HG03066 (cell line): ENCODE measurements around the gene NLK.
"Not testable (repeated sequence)": the region's sequence is repeated elsewhere in the genome, so short reads cannot be mapped to it uniquely, and the experiment has no call there.

Experiments used
- ATAC-seq: cut with Tn5 transposase; IDR thresholded peaks from one replicate; pipeline ENCODE4 v1.9.1; 2021; ENCODE audit warnings: low read depth; ENCODE audit not compliant: unreplicated experiment

Gene NLK

DNA sequence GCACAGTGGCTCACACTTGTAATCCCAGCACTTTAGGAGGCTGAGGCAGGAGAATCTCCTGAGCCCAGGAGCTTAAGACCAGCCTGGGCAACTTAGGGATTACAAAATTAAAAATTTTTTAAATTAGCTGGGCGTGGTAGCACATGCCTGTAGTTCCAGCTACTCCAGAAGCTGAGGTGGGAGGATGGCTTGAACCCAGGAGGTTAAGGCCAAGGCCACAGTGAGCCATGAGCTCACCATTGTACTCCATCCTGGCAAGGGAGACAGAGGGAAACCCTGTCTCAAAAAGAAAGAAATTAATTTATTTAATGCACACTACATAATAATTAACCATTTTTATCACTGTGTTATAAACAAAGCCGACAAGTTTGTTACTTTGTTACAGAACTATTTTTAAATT is 145.5 kb downstream of the NLK start:
- ATAC-seq, result no peak

DNA sequence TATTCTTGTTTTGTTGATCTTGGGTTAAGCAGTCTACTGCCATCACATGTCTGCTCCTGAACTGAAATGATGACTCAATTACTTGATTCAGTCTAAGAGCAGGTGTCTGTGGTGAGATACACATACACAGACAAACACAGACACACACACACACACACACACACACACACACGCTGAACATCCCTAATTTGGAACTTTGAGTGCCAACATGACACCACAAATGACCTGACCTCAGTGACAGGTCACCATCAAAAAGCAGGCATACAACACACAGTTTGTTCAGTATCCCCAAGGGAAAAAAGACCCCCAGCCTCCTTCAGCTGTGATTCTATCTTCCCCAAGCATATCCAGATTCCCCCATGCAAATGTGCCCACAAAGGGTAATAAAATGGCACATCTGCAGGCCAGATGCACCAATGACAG is 146.4 kb downstream of the NLK start:
- ATAC-seq, result no peak

DNA sequence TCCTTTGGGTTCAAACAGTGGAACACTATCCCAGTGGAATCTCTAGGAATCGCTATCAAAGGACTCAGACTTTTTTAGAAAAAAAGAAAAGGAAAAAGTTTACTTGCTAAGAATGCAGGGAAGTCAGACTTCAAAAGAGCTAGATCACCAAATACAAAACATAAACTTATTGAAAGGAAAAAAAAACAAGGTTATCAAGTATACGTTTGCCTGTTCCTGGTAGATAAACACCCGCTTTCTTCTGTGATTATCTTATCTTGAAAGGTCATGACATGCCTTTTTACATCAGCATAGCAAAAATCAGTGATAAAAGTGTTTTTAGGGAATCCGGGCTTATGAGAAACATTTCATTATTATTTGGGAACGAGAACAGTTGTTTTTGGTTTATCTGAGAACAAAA is 147.2 kb downstream of the NLK start:
- no peak for ATAC-seq

DNA sequence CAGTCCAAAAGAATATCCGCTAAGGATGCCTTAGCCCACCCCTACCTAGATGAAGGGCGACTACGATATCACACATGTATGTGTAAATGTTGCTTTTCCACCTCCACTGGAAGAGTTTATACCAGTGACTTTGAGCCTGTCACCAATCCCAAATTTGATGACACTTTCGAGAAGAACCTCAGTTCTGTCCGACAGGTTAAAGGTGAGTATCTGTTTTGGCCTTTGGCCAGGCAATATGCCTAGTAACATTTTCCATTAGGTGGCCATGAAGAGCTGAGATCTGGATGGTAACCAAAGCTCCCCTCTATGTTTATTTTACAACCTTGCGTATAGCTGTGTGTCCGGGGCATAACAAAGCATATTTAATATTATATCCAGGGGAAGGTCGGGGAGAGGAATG is 148.5 kb downstream of the NLK start:
- ATAC-seq, result no peak

DNA sequence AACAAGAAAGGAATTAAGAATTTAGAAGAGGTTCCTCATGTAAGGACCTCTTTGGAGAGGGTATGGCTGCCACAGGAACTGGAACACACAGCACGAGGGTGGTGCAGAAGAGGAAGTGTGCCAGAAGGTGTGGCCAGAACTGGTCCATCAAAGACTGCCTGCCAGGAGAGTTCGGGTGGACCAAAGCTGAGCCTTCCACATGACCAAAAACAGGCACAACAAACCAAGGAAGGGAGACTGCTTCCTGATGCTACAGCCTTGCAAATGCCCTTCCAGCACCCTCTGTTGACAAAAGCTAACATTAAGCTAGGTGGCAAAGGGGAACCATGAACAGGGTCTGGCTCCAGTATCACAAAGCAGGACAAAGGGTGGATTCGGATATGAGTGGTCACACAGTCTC is 150.8 kb downstream of the NLK start:
- no peak for ATAC-seq

DNA sequence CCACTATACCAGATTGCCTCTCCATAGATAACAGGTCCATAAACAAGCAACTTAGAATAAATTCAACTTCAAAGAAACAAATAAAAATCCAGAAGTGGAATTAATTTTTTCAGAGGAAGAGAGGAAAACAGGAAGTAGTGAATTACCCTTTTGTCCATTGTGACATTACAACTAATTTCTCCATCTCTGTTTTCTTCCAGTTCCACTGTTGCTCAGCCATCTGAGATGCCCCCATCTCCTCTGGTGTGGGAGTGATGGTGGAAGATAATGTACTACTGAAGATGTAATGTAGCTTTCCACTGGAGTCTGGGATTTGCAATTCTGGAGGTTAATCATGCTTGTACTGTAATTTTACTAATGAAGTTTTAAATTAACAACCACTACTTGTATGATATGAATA is 151.9 kb downstream of the NLK start:
- ATAC-seq, result no peak

DNA sequence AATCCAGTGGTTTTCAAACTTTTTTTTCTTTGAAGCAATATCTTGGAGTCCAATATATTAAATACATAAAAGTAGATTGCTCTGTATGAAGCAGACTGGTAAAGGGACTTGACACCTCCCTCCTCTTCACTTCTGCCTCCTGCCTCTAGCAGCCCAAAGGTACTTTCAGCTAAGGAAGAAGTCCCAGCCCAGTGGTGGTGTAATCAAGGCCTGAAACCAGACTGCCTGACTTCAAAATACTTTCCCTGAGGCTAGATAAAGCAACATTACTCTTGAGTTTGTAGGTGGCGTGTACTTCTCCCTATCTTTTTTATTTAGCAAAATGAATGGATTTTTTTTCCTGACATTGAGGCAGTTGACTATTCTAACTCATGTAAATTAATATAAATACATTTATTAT is 154.2 kb downstream of the NLK start:
- no peak for ATAC-seq

DNA sequence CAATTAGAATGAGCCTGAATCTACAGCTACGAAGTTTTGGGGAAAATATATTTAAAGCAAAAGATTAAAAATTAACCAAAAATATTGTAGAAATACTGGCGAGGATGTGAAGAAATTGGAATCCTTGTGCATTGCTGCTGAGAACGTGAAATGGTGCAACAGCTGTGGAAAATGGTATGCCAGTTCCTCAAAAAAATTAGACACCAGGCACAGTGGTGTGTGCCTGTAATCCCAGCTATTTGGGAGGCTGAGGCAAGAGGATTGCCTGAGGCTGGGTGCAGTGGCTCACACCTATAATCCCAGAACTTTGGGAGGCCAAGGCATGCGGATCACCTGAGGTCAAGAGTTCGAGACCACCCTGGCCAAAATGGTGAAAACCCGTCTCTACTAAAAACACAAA is 156.6 kb downstream of the NLK start:
- ATAC-seq, result no peak

DNA sequence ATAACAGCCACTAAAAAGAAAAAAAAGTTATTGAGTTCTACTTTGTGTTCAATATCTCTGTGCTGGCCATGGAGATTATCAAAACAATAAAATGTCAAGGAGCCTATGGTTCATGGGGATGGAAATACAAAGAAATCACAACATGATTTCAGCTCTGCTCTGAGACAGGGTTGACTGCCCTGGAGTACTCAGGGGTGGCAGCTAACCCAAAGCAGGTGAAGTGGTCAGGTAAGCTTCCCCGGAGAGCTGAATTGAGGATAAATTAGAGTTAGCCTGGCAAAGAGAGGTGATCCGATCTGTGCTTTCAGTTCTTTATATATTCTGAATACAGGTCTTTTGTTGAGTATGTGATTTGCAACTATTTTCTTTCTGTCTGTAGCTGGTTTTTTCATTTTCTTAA is 157.3 kb downstream of the NLK start:
- no peak for ATAC-seq

DNA sequence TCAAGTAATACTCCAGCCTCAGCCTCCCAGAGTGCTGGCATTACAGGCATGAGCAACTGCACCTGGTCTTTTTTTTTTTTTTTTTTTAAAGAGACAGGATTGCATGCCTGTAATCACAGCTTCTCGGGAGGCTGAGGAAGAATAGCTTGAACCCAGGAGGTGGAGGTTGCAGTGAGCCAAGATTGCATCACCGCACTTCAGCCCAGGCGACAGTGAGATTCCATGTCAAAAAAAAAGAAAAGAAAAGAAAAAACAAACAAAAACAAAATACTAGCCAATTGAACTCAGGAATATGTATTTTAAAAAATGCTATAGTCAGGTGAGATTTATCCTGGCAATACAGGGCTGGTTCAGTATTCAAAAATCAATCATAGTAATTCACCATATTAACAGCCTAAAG is 158.8 kb downstream of the NLK start:
- no peak for ATAC-seq

DNA sequence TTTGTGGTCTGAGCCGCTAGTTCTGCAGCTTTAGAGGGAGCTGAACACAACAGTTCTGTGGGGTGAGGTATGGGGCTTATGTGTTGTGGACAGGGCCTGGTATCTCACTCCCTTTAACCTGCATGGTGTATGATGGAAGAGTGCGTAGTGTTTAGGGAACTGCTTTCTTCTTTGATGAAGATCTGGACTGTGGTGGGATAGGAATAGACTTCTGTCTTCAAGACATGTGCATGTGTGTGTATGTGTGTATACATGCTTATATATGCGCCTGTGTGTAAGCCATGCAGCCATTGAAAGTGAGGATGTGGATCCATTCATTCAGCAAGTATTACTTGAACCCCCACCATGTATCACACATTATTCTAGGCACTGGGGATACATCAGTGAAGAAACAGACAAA is 161.8 kb downstream of the NLK start:
- no peak for ATAC-seq

DNA sequence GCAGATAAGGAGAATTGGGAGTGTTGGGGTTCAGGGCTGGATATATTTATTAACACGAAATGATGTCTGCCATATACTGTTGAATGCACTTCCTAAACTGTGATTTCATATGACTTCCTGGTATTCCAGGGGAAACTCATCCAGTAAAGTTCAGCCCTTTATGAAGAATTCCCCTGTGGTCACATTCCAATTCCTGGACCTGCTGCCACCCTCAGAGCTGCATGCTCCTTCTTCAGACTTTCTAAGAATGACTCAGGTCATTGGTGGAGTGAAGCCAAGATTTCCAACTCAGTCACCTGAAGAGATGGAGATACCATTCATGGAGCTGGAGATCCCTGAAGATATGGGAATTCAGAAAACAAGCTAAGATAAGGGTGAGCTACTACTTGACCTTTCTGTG is 162.3 kb downstream of the NLK start:
- no peak for ATAC-seq

DNA sequence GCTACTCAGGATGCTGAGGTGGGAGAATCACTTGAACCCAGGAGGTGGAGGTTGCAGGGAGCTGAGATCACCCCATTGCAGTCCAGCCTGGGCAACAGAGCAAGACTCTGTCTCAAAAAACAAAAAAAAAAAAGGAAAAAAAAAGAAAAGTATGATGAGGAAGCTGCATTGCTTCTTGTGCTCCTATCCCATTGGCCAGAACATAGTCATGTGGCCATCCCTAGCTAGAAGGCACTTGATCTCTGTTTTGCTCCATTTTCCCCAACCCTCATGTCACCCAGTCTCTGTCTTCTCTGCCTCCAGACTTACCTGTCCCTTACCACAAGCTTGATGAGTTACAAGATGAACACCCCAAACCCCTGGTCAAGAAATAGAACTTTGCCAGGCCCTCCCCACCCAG is 163.8 kb downstream of the NLK start:
- ATAC-seq, result no peak

DNA sequence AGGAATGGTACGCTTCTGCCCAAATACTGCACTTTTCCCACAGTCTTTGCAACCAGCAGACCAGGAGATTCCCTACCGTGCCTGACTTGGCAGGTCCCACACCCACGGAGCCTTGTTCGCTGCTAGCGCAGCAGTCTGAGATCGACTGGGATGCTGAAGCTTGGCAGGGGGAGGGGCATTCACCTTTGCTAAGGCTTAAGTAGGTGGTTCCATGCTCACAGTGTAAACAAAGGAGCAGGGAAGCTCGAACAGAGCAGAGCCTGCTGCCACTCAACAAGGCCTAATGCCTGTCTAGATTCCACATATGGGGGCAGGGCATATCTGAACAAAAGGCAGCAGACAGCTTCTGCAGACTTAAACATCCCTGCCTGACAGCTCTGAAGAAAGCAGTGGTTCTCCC is 169.3 kb downstream of the NLK start:
- no peak for ATAC-seq

DNA sequence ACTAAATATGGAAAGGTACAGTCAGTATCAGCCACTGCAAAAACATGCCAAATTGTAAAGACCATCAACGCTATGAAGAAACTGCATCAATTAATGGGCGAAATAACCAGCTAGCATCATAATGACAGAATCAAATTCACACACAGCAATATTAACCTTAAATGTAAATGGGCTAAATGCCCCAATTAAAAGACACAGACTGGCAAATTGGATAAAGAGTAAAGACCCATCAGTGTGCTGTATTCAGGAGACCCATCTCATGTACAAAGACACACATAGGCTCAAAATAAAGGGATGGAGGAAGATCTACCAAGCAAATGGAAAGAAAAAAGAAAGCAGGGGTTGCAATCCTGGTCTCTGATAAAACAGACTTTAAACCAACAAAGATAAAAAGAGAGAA is 171.1 kb downstream of the NLK start:
- not testable (repeated sequence) for ATAC-seq

DNA sequence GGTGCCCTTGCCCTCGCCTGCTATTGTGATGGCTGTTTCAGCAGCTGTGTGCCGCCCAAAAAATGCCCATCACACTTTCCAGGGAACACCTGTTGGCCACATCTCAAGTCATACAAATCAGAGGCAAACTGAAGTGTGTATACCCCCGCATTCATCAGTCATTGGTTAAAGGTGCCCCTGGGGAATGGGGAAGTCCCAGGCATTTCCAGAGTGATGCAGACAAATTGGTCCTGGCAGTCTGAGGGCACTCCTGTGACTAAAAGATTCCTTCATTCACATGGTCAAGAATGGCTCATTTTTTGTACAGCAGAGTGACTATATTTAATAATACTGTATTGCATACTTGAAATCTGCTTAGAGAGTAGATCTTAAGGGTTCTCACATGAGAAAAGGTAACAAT is 173.6 kb downstream of the NLK start:
- ATAC-seq, result no peak

DNA sequence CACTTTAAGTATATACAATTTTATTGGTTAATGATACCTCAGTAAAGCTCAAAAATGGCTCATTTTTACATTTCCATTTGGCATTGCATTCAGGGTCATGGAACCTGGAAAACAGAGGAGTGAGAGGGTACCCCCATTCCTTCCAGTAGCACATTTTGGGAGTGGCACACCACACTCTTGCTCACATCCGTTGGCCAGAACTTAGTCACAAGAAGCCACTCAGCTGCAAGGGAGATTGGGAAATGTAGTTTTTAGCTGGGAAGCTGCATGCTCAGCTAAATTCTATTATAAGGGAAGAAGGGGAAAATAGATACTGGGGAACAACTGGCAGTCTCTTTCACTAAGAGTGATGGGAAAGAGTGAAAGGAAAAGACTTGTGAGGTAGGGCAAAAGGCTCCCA is 174.1 kb downstream of the NLK start:
- ATAC-seq, result no peak

DNA sequence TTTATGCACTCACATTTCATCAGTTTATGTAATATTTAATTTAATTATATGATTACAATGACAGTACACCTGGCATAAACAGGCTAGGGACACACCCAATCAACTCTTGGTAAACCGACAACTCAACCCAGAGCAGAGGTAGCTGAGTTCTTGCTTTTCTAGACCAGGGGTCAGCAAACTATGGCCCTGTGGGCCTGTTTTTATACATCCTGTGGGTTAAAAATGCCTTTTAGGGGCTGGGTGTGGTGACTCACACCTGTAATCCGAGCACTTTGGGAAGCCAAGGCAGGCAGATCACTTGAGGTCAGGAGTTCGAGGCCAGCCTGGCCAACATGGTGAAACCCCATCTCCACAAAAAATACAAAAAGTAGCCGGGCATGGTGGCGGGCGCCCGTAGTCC is 177.3 kb downstream of the NLK start:
- no peak for ATAC-seq

DNA sequence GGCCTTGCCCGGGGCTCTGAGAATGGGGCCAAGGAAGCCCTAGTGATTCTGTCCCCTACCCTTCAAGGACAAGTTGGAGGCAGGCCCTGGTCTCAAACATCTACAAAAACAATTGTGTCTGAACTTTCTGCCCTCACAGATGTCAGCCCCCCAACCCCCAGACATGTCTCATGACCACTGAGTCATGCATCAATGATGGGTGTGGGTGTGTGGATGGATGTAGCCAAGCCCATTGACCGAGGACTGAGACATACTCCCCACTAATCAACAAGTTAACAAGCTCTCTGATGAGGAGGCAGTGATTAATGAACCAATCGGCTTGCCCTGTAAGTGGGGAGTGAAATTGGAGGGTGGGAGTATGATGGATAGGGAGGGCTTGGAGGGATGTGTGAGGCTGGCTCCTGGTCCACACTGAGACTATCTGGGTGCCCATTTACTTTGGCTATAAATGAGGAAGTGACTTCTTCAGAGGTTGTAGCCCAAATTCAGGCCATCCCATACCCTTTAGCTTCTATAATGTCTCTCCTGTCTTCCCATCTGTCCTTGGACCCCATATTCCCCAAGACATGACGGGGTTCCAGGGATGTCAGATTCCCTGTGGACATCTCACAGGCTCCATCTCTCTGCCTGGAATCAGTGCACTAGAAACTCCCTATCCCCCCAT is 179.4 kb downstream of the NLK start:
- ATAC-seq, result no peak

DNA sequence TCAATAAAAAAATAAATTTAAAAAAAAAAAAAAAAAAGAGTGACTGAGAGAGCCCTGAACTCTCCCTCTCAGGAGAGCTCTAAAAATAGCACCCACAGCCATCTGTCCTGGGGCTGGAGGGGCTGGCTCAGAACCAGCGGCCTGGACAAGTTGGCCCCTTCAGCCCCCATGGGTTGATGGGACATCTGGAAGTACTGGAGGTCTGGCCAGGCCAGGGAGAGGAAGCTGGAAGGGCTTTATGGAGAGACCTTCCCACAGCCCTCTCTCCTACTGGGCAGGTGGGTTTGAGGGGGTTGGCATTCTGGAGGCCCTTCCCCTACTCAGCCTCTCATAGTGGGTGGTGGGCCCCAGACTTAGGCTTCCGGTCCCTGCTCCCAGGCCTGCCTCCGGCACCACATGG is 182.8 kb downstream of the NLK start:
- no peak for ATAC-seq

DNA sequence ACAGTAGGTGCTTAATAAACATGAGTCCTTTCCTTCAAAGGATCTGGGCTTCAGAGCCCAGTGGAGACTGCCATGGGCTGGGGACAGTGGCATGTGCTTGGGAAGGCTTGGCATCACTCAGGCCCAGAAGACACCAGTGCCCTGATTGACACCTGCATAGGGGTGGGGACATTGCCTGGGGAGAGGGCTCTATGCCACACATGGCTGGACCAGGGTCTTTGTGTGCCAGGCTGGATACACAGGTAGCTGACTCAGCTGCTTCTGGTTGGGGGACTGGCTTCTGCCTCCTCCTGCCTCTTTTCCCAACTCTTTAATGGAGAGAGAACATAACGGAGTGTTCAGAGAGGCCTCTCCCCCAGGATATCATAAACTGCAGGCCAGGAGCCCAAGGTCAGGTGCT is 183.4 kb downstream of the NLK start:
- ATAC-seq, result no peak

DNA sequence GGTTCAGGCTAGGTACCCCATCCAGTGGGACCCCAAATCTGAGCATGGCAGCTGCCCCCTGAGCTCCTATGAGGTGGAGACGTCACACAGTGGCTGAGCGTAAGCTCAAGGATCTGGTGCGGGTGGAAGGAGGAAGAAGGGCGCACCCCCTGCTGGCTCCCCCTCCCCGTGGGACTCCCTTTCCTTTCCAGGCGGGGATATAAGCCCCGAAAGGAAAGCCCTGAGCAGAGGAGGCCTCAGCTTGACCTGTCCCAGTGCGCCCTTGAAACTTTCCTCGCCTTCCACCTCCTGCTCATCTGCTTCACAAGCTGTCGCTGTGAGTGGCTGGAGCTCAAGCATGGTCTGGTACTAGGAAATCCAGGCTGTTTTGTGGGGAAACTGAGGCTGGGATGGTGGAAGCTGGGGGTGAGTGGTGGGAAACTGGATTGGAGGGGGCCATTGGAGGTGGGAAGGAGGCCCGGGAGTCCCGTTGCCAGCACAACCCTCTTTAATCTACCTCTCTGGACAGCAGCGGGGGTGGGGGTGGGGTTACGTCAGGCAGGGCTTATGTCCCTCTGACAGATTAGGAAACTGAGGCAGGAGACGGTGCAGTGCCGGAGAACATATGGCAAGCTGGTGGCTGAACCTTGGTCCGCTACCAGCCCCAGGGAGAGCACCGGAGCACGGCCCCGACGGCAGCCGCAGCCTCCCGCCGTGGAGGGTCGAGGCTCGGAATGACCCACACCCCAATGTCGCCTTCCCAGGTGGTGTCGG is 184.3 kb downstream of the NLK start:
- no peak for ATAC-seq
